Fibroblast of villous mesenchyme (primary cell): ENCODE data around the gene CYP2F1. TPM values are rescaled to one million over a fixed set of nuclear protein-coding genes. Genes with fewer than 3 reads are reported as not detected.

Experiments used
- DNase-seq: peaks from one replicate; pipeline ENCODE4 v3.0.0-alpha.2; 2010; ENCODE audit warnings: low read depth
- H3K4me3 ChIP-seq: 2 replicates; pipeline ENCODE4 v1.5.1; 2011; ENCODE audit warnings: low read depth, mild to moderate bottlenecking, low read length
- total RNA-seq: library from RNA; depleted of rRNA; stranded (reverse); fragments of >200 nt; gene quantifications from 2 replicates; pipeline ENCODE4 v1.2.3, GENCODE V29; 2012
- TF ChIP-seq, protein P1 (sequence below): IDR thresholded peaks from 2 replicates; pipeline ENCODE4 v1.5.1; 2012; ENCODE audit warnings: low read depth, mild to moderate bottlenecking, low read length; ENCODE audit not compliant: insufficient read depth

CYP2F1 gene, protein sequence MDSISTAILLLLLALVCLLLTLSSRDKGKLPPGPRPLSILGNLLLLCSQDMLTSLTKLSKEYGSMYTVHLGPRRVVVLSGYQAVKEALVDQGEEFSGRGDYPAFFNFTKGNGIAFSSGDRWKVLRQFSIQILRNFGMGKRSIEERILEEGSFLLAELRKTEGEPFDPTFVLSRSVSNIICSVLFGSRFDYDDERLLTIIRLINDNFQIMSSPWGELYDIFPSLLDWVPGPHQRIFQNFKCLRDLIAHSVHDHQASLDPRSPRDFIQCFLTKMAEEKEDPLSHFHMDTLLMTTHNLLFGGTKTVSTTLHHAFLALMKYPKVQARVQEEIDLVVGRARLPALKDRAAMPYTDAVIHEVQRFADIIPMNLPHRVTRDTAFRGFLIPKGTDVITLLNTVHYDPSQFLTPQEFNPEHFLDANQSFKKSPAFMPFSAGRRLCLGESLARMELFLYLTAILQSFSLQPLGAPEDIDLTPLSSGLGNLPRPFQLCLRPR
- total RNA-seq: not detected in 2 replicates

DNA sequence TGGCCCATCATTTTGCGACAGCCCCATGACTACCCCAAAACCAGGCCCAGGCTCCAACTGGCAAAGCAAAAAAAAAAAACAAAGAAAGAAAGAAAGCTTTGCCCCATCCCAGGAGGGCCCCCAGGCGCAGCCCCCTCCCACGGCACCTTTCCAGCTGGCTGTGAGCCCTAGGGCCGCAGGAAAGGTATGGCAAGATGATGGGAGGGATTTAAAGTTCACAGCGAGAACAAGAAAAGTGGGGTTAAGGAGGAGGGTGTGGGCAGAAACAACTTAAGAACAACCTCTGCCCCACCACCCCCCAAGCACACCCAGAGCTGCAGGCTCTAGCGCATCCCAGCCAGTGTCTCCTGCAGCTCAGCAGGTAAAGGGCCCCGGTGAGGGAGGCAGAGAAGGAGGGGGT is at the start of gene CYP2F1:
CYP2F1 (plus strand) TSS at position 301 of the 400 bp plus-strand sequence. CDS start 1,757 bp downstream, outside the sequence.
- TF ChIP-seq, protein P1, sequence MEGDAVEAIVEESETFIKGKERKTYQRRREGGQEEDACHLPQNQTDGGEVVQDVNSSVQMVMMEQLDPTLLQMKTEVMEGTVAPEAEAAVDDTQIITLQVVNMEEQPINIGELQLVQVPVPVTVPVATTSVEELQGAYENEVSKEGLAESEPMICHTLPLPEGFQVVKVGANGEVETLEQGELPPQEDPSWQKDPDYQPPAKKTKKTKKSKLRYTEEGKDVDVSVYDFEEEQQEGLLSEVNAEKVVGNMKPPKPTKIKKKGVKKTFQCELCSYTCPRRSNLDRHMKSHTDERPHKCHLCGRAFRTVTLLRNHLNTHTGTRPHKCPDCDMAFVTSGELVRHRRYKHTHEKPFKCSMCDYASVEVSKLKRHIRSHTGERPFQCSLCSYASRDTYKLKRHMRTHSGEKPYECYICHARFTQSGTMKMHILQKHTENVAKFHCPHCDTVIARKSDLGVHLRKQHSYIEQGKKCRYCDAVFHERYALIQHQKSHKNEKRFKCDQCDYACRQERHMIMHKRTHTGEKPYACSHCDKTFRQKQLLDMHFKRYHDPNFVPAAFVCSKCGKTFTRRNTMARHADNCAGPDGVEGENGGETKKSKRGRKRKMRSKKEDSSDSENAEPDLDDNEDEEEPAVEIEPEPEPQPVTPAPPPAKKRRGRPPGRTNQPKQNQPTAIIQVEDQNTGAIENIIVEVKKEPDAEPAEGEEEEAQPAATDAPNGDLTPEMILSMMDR: no peak
- no peak for DNase-seq
- H3K4me3 ChIP-seq: no peak within 1 kb of the TSS

DNA sequence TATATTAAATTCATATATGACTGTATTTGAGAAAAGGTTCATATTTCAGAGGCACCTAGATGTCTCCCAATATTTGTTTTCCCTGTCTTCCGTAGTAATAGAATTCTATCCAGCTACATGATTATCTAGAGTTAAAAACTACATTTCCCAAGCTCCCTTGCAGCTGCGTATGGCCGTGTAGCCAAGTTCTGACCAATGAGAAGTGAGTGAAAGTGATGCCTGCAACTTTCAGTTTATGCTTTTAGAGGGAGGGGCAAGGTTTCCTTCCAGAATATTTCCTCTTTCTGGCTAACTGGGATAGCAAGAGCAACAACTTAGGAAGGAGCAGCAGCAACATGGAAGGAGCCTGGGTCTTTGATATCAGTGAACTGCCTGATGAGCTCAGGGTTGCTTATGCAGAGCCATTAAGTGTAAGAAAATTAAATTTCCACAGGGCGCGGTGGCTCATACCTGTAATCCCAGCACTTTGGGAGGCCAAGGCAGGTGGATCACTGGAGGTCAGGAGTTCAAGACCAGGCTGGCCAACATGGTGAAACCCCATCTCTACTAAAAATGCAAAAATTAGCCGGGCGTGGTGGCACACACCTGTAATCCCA is 49.2 kb upstream of the CYP2F1 start:
- DNase-seq: peak; percentile 56
- TF ChIP-seq, protein P1: no peak
- no peak overlapping the region for H3K4me3 ChIP-seq

DNA sequence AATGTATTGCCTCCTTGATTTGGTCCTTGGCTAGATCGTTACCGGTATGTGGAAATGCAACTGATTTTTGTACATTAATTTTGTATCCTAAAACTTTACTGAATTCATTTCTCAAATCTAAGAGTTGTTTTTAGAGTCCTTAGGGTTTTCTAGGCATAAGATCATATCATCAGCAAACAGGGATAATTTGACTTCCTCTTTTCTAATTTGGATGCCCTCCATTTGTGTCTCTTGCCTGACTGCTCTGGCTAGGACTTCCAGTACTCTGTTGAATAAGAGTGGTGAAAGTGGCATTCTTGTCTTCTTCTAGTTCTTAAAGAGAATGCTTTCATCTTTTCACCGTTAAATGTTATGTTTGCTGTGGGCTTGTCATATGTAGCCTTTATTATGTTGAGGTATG is 37.9 kb upstream of the CYP2F1 start:
- DNase-seq: no peak
- H3K4me3 ChIP-seq: no peak overlapping the region
- TF ChIP-seq, protein P1: no peak

DNA sequence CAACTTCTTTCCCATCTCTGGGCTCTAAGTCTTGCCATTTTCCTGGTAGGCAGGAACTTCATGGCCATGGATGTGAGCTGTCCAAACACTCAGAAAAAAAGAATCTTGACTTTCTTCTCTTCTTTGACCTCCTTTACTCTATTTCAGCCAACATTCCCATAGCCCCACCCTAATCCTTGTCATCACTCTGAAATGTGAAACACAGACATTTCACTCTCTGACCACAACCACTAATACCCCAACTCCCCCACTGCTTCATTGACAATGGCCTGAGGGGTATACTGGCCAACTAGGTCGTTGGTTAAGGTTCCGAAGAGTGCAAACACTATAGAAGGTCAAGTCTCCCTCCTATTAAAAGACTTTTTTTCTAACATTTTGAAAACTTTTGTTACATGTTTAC is 30.7 kb upstream of the CYP2F1 start:
- TF ChIP-seq, protein P1: no peak
- H3K4me3 ChIP-seq: no peak overlapping the region
- DNase-seq: no peak

DNA sequence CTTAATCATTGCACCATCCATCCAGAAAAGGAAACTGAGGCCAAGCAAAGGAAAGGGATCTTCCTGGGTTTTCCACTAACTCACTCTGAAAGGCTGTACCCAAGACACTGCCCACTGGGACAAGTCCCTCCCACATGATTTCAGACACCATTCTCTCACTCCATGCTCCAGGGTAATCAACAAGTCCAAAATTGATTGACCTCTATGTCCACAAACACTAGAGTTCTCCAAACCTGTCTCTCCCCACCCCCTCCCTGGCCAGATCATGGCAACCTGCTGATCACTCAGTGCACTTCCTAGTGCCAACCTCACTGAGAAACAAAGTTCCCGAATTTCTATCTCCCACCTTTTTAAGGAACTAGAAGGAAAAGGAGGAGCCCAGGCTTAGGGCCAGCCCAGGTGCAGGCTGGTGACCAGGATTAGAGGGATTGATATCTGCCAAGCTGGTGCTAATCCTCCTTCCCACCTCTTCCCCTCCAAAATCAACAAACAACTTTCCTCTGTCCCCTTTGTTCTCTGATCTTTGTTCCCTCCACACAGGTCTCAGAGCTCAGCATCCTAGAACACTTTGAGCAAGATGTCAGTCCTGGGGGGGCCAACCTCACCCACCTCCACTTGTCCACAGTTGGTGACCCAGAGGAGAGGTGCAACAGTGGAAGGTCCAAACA is 28.4 kb upstream of the CYP2F1 start:
- TF ChIP-seq, protein P1: no peak
- DNase-seq: no peak
- H3K4me3 ChIP-seq: no peak overlapping the region

DNA sequence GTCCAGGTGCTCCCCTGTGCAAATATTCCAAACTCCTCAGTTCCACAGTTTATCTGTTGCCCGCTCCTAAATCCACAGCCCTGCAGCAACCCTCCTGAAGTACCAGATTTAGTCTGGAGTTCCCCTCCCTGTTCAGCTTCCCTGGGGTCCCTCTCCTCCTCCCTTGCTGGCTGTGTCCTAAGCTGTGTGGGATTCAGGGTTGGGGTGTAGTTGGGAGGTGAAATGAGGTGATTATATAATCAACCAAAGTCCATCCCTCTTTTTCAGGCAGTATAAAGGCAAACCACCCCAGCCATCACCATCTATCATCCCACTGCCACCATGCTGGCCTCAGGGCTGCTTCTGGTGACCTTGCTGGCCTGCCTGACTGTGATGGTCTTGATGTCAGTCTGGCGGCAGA is 26.1 kb upstream of the CYP2F1 start, which contains the start of gene CYP2A13:
CYP2A13 (plus strand) TSS at position 301 of the 400 bp plus-strand sequence; CDS start at position 322, 21 bp downstream.
- no peak within 1 kb of the TSS for H3K4me3 ChIP-seq
- TF ChIP-seq, protein P1: no peak
- DNase-seq: no peak
